GM21381 (cell line): ENCODE data around the gene ITGAL.
"Not testable (repeated sequence)": the region's sequence is repeated elsewhere in the genome, so short reads cannot be mapped to it uniquely, and the experiment has no call there.

Experiments used
- ATAC-seq: cut with Tn5 transposase; IDR thresholded peaks from one replicate; pipeline ENCODE4 v1.9.1; 2021; ENCODE audit warnings: mild to moderate bottlenecking, moderate library complexity; ENCODE audit not compliant: unreplicated experiment

ITGAL gene

GRCh38 chr16:30491229-30491628, 18.7 kb downstream of the ITGAL start:
- ATAC-seq, result no peak

- no peak for ATAC-seq
Observed at GRCh38 chr16:30491744-30492308, 19.3 kb downstream of the ITGAL start.

- ATAC-seq, result no peak
Observed at GRCh38 chr16:30493941-30494488, 21.5 kb downstream of the ITGAL start.

GRCh38 chr16:30494709-30495108, 22.2 kb downstream of the ITGAL start:
- ATAC-seq, result no peak

GRCh38 chr16:30499284-30499683, 26.7 kb downstream of the ITGAL start:
- no peak for ATAC-seq

GRCh38 chr16:30503403-30504296, 31.1 kb downstream of the ITGAL start:
- ATAC-seq, result no peak

- ATAC-seq, result no peak
Observed at GRCh38 chr16:30509081-30509765, 36.7 kb downstream of the ITGAL start.

GRCh38 chr16:30510376-30510938, 37.9 kb downstream of the ITGAL start:
- no peak for ATAC-seq

- ATAC-seq, result no peak
Observed at GRCh38 chr16:30511509-30511908, 39.0 kb downstream of the ITGAL start.

- ATAC-seq, result no peak
Observed at GRCh38 chr16:30515275-30515674, 42.7 kb downstream of the ITGAL start.

- no peak for ATAC-seq
Observed at GRCh38 chr16:30518552-30518951, 46.0 kb downstream of the ITGAL start.

GRCh38 chr16:30519120-30520049, 46.8 kb downstream of the ITGAL start:
- ATAC-seq, result no peak

GRCh38 chr16:30521476-30521872, 48.9 kb downstream of the ITGAL start:
- no peak for ATAC-seq

- ATAC-seq, result no peak
Observed at GRCh38 chr16:30521873-30522641, 49.5 kb downstream of the ITGAL start.

- ATAC-seq, result not testable (repeated sequence)
Observed at GRCh38 chr16:30522702-30523463, 50.3 kb downstream of the ITGAL start.

GRCh38 chr16:30523768-30524574, 51.4 kb downstream of the ITGAL start:
- no peak for ATAC-seq

- no peak for ATAC-seq
Observed at GRCh38 chr16:30524575-30525568, 52.3 kb downstream of the ITGAL start.
